HG02973 (cell line): ENCODE results near the gene GABBR2.

ENCODE experiments used
- ATAC-seq: cut with Tn5 transposase; IDR thresholded peaks from one replicate; pipeline ENCODE4 v1.9.1; 2021; ENCODE audit warnings: moderate library complexity; ENCODE audit not compliant: unreplicated experiment

Gene GABBR2

DNA sequence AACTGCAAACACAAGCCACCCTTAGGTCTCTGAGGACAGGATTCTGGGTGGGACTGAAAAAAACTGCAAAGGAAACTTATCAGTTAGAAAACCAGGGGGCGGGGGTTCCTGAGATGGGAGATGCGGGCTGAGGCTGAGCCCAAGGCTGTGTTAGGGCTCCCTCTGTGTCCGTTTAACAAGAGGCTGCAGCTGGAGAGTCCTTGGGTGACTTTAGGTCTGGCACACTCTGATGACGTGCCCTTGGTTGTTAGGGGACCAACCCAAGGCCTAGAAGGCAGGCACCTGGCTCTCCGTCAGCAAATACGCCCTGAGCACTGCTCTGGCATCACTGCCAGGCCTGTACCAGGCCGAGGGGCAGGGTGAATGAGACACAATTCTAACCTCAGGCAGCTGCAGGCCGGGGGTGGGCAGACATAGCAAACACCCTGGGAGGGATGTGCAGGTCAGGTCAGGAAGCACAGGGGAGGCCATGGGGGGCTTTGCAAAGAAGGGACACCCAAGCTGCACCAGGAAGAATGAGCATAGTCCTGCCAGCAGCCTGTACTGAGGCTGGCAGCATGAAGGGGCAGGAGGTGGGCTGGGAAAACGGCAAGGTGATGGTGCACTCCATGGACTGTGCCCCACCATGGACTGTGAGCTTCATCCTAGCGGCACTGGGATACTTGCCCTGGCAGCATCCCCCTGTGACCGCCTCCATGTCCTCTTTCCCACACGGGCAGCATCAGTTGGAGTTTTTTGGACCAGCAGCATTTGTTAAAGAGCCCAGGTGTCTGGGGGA is 137.9 kb downstream of the GABBR2 start:
- no peak for ATAC-seq

GRCh38 chr9:98570055-98570454 is 138.7 kb downstream of the GABBR2 start:
- no peak for ATAC-seq

GRCh38 chr9:98569491-98569890 is 139.2 kb downstream of the GABBR2 start:
- no peak for ATAC-seq

- no peak for ATAC-seq
These were observed 139.7 kb downstream of the GABBR2 start for GRCh38 chr9:98568909-98569469.

DNA sequence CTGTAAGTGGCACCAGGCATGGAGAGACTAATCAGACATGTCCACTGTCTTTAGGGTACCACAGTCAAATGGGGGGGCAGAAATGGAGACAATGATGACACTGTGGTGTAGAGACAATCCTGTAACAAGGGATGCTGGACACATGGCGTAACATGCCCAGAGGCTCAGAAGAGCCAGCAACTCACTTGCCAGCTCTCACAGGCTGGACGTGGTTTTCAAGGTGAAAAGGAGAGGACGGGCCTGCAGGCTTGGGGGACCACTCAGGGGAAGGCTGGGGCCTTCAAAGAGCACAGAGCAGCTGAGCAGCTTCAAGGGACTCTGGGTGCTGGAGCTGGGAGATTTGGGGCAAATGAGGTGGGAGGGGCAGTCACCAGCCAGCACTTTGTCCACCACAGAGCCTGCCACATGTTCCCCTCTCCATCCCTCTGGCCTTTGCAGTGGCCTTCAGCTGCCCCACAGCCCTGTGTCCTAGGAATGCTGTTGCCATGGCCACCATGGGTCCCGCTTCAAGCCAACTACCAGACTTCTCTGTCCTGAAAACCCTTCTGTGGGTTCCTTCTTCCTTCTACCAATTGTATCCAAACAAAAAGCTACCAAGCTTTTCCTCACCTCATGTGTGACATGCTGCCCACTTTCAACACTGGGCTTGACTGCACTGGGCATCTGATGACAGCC is 140.4 kb downstream of the GABBR2 start:
- ATAC-seq = no peak

GRCh38 chr9:98567540-98568233 is 141.0 kb downstream of the GABBR2 start:
- no peak for ATAC-seq

GRCh38 chr9:98565152-98566135 is 143.3 kb downstream of the GABBR2 start:
- no peak for ATAC-seq

DNA sequence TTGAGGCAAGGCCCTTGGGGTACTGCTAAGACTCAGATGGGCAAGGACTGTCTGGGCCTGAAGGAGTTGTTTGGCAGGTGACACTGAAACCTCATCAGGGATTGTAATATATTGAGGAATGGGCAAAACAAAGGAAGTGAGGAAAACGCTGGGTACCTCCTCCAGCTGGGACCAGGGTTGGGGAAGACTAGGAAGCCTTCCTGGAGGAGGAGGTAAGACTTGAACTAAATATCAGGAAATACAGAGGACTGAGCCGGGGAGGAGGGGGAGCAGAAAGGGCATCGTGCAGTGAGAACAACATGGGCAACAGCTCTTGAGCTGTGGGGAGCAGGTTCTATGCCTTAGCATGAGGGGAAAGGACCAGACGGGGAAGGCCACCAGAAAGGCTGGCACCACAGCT is 144.0 kb downstream of the GABBR2 start:
- ATAC-seq = no peak

GRCh38 chr9:98563988-98564387 is 144.7 kb downstream of the GABBR2 start:
- ATAC-seq = no peak

DNA sequence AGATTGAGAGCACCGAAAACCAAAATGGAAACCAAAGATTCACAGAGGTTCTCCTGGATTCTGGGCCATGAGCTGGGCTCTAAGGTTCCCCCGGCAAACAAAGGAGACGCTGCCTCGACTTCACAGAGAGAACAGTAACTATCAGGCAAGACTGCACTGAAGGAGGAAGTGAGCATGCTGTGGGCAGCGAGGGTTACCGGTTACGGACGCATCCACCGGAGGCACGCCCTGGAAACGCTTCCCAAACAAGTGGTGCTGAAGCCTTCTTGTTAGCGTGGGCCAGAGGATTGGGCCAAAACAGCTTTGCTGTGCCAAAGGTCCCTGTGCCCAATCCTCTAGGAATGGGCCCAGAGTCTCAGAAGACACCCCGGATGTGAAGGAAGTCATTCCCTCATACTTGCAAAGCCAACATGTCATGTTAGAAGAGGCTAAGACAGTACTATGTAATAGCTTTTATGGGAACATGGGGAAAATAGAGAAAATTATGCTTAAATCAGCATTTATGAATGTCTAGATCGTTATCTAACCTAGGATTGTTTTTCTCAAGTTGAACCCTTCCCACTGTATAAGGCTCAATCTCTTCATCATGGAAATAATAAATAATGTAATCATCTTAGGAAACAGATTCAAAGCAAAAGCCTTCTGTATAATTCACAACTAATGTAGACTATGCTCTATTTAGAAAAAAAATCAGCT is 145.4 kb downstream of the GABBR2 start:
- ATAC-seq = no peak

- no peak for ATAC-seq
These were observed 149.2 kb downstream of the GABBR2 start for GRCh38 chr9:98559561-98559960.

- no peak for ATAC-seq
These were observed 150.2 kb downstream of the GABBR2 start for GRCh38 chr9:98558575-98558974.

DNA sequence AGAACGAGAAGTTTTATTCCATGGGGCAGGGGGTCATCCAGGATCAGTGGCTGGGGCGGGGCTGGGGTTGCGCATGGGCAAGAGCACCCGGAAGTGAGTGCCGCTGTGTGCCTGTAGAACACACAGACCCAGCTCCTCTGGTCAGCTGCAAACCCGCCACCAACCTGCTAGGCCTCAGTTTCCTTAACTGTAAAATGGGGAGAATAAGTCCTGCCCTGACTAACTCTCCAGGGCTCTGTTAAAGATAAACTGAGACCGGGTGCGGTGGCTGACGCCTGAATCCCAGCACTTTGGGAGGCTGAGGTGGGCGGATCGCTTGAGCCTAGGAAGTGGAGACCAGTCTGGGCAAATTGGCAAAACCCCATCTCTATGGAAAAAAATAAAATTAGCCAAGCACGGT is 152.2 kb downstream of the GABBR2 start:
- no peak for ATAC-seq

- ATAC-seq = no peak
These were observed 152.9 kb downstream of the GABBR2 start for GRCh38 chr9:98555651-98556465.

GRCh38 chr9:98554752-98555151 is 154.0 kb downstream of the GABBR2 start:
- no peak for ATAC-seq

- ATAC-seq = no peak
These were observed 156.4 kb downstream of the GABBR2 start for GRCh38 chr9:98552331-98552730.

DNA sequence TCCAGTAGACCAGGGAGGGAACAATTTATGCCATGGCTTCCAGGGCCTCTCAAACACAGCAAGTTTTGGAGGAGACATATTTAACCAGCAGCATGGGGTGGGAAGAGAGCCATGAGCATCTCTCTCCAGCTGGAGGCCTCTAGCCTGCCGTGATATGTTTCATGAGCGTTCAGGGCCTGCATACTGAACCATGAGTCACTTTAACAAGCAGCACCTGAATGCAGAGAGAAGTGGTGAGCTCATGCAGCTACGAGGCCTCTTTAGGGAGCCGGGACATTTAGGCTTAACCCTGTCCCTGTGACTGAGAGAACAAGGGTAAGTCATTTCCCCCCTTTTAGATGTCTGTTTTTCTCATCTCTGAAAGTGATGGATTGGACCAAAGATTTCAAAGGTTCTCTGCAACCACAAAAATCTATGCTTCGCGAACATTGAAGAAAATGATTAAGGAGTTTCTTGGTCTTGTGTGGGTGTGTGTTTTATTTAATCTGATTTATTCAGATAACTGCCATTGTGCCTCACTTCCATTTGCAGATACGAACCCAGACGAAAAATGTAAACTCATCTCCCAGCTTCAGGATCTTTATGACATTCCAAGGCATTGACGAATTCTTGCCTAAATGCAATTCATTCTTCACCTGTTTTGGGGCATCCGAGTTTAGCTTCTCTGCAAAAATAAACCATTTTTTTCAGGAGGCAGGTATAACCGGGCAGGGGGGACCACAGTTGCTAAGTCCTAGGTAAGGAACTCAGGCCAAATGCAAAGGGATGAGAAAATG is 157.0 kb downstream of the GABBR2 start:
- no peak for ATAC-seq

GRCh38 chr9:98550206-98550820 is 158.4 kb downstream of the GABBR2 start:
- no peak for ATAC-seq
